Amniotic stem cell (primary cell): Measurements from ENCODE around the gene LRRN4.
A peak's percentile ranks its signal among the peaks of the same experiment; 100 is the strongest.
"Not testable (repeated sequence)": the region's sequence is repeated elsewhere in the genome, so short reads cannot be mapped to it uniquely, and the experiment has no call there.

ENCODE experiments used
- DNase-seq: peaks from one replicate; lab custom pipeline; 2025; lab: John Stamatoyannopoulos, UW

The LRRN4 gene

GRCh38 chr20:6058684-6059295, 4.9 kb upstream of the LRRN4 start:
- no peak for DNase-seq

DNA sequence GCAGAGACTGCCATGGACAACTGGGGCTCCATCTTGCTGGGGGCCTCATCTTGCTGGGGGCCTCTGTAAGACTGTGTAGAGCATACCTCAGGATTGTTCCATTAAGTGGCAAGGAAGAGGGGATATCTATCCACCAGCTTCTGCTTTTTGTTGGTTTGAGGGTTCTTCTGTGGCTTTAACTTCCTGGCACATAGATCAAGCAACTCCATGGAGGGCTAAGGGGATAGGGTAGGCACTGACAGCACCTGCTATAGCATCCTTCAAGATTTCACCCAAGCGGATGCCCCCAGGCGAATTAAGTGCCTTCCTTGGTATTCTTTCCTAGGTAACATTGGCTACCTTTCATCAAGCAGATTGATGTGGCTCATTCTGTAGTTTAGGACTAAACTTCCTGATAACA, 3.8 kb upstream of the LRRN4 start:
- no peak for DNase-seq

DNA sequence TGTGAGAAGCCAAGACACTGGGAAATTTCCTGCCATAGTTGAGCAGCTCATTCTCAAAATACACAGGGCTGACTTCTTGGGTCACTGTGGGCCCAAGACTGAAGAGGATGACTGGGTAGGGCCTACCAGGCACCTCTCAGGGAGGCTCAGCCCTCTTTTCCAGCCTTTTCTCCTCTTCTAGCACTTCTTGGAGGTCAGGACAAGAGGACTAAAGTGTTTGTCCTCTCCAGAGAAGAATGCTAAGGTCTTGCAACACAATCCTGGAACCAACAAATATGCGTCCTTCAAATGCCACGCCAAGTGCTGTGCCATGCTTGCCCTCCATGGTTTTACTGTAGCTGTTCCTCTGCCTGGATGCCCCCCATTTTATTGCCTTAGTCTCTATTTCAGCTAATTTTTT, 3.3 kb upstream of the LRRN4 start:
- DNase-seq: no peak

DNA sequence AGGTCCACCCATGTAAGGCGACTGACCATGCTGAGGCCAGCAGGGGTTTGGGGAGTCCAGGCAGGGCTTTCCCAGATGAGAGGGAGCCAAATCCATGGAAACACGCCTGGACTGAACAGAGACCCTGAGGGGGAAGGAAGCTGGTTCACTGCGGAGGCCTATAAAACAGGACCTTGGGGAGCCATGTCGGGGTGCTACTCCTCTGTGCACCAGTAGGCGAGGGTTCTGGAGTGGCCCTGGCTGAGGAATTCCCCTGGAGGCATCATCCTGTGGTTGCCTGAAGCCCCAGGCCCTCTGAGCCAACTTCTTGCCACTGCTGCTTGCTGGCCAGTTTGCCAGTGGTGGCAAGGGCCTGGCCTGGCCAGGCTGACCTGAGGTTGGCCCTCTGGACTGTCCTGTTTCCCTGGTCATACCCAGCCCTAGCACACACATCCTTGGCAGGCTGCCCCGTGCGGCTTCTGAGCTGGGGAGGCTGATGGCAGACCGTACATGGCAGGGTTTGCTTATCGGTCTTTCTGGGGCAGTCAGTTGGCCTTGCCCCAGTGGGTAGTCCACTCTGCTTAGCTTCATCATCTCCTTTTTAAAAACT, 2.2 kb upstream of the LRRN4 start:
- no peak for DNase-seq

DNA sequence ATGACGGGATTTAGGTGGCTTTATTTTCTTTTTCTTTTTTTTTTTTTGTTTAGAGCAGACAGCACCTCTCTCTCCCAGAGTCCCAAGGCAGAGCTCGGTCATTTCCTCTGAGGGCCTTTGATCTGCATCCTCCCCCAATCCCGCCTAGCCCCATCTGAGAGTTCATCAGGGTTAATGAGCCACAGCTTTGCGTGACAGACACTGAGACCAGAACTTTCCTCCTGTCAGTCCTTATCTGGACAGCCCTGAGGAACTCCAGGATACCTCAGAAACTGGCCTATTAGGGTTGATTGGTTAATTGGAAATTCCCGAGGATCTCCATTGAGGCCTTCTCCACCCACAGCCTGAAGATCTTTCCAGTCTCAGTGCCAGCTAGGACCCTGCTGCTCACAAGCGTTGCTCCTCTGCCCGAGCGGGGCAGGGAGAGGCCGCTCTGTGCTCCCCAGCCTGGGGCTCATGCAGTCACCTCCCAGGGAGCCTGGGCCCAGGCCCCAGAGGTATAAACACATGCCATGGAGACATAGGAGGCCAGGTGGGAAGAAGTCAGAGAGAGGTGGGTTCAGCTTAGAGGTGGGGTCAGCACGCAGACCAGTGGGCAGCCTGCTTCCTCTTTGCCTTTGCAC, 1.4 kb upstream of the LRRN4 start:
- DNase-seq: no peak

- not testable (repeated sequence) for DNase-seq
These were observed 810 bp upstream of the LRRN4 start for GRCh38 chr20:6054689-6055051.

GRCh38 chr20:6053064-6053775, 640 bp downstream of the LRRN4 start:
- no peak for DNase-seq

GRCh38 chr20:6051505-6051904, 2.4 kb downstream of the LRRN4 start:
- DNase-seq: peak; percentile 44

DNA sequence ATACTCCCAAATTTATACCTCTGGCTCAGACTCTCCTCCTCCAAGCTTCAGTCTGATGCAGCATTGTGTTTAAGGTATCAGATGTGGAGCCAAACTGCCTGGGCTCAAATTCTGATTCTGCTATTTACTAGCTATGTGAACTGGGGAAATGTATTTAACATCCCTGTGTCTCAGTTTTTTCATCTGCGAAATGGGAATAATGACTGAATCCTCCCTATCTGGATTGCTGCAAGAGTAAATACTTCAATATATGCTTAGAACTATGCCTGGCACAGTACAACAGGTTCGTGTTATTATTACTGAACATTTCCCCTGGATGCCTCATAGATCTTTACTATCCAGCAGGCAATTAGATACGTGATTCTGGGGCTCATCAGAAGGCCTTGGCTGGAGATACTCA, 5.5 kb downstream of the LRRN4 start:
- no peak for DNase-seq

DNA sequence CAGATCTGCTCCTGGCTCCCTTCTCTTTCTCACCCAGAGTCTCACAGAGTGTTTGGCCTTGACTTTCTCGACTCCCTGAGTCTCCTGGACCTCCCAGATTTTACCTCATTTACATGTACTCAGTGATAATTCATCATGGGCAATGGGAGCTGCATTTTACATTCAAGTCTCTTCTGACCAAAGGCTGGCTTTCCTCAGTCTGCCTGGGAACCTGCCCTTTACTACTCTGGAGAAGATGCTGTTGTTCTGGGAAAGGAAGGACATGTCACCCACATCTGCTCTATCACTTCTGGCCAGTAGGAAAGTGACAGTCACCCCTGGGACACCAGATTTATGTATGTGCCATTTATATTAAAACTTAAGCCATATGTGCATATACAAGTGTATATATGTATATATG, 7.4 kb downstream of the LRRN4 start:
- no peak for DNase-seq

- no peak for DNase-seq
These were observed 8.3 kb downstream of the LRRN4 start for GRCh38 chr20:6045566-6045965.

- no peak for DNase-seq
These were observed 9.7 kb downstream of the LRRN4 start for GRCh38 chr20:6044115-6044514.

GRCh38 chr20:6041808-6042265, 12.0 kb downstream of the LRRN4 start:
- DNase-seq: no peak

DNA sequence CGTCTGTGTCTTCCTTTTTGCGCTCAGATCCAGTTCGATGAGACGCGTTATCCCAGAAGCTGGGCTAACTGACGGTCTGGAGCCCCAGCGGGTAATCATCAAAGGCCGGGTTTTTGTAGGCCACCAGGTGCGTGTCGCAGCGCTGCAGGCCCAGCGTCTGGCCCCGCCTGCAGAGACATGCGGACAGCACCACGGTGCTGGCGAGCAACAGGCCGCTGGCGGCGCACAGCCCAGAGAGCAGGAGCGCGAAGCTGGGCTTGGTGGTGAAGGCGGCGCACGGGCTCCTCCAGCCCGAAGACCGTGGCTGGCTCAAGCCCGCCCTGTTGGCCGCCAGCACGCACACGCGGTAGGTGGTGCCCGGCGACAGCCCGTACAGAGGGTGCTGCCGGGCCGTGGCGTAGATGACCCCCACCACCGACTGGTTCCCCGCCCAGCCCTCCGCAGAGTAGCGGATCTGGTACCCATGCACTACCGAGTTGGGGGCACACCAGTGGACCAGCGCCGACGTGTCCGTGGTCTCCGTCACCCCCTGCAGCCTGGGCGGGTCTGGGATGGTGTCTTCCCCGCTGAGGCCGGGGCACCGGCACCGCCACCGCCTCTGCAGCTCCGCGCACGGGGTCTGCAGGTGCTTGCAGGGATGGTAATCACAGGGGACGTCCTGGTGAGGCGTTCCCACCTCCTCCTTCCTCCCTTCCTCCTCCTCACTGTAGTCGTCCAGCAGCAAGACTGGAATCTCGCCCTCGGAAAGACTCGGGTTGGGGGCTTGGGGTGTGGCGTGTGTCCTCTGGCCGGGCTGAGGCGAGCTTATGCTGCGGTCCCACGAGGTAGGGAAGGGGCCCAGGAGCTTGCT, 12.7 kb downstream of the LRRN4 start:
- DNase-seq: no peak

DNA sequence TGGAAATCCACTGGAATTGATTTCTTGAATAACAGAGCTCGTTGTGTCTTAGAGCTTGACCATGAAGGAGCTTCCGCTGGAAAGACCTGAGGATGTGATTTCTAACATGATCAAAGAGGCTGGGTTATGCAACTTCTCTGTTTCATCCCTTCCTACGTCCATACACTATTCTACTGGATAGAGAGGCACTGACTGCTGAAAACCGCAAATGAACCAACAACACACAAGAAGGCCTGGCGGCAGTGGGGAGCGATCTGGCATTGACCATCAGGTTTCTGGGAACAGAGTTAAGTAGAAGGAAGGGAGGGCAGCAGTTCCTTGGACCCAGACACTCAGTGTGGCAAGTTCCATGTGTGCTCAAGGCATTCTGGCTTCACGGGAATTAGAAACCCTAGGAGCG, 13.3 kb downstream of the LRRN4 start:
- DNase-seq: no peak

DNA sequence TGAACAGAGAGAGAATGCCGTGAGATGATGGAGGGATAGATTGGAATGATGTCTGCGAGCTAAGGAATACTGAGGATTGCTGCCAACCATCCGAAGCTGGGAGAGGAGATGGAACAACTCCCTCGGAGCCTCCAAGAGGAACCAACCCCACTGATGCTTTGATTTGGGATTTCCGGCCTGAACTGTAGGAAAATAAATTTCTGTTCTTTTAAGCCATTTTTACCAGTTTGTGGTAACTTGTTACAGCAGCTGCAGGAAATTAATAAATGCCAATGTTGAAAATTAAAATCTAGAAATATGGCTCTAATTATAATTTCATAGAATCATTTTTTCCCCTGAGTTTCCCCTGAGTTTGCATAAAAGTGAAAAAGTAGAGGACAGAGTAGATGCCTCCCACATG, 14.1 kb downstream of the LRRN4 start:
- DNase-seq: no peak

- DNase-seq: no peak
These were observed 15.6 kb downstream of the LRRN4 start for GRCh38 chr20:6038256-6038655.

DNA sequence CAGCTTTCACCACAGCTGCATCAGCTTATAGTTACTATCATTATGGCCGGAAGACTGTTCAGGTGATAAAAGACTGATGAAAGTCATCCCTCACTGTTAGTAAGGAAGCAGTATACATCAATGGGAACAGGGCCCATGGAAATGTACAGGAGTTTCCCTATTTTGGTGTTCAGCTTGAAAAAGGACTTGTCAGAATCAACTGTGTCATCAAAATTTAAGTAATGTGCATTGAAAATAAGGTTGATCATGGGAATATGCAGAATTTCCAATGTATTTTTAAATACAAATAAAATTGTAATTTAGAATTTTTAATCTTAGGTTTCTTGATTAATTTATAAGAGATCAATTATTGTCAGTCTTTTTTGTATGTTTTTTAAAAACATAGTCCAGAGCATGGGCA, 16.8 kb downstream of the LRRN4 start:
- DNase-seq: no peak

DNA sequence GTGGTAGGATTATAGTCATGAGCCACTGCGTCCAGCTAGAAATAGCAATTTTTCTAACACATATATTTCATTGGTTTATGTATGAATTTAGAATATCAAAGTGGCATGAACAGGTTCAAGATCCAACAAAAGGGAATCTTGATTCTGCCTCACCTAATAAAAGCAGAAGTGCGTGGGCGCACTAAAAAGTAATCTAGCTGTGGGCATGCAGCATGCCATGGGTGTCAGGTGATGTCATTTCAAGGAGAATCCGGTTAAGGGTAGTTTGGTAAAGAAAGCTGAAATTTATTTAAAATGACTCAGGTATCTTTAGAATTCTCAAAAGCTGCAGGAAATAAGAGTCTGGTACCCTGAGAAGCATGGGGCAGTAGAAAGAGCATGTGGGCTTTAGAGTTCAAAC, 17.6 kb downstream of the LRRN4 start:
- DNase-seq: no peak

DNA sequence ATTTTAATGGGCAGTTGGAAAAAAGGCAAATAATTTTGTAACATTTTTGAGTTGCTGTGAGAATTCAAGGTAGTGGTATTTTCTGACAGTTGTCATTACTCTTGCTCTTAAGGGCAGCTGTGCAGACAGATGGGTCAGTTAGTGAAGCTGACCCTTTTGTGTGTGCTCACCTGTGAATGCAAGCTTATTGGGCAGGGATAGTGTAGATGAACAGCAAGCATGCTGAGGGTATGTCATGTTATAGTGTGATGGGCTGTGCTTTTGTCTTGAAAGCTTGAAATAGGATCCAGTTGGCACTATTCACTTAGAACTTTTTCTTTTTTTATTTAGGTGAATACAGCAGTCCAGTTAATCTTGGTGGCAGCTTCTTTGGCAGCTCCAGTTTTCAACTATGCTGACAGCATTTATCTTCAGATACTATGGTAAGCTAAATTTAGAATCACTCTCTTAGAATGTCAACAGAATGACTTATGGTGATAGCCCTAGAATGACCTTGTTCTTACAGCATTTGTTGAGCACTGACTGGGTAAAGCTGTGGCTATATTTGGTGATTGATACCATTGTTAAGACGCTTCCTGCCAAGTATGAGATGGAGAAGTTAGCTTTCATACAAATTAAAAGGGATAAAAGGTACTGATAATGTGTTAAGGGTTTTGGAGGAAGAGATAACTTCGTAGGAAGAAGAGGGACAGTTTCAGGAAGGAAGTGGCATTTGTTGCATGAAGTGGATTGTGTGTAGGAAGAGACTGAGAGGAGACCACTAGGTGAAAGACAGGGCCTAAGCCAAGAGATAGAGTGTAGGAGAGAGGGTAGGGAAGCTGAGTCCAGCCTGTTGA, 19.5 kb downstream of the LRRN4 start:
- DNase-seq: no peak

DNA sequence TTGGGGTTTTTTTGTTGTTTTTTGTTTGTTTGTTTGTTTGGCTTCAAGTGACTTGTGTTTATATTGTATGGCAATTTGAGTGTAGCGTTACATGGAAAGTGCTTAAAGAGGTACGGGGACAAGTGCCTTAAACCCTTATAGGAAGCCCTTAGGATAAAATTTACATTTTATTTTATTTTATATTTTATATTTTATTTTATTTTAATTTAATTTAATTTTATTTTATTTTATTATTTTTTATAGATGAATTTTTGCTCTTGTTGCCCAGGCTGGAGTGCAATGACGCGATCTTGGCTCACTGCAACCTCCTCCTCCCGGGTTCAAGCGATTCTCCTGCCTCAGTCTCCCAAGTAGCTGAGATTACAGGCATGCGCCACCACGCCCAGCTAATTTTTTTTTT, 21.0 kb downstream of the LRRN4 start:
- not testable (repeated sequence) for DNase-seq
